WI38 (cell line): ENCODE results near the gene LAMTOR4.

Source experiments
- H3K4me3 ChIP-seq: 2 replicates; pipeline ENCODE4 v1.5.1; 2011; ENCODE audit warnings: low read depth, mild to moderate bottlenecking, control low read depth, low read length
- CTCF ChIP-seq: IDR thresholded peaks from 2 replicates; pipeline ENCODE4 v1.5.1; 2012; ENCODE audit warnings: low read depth, mild to moderate bottlenecking, control low read depth, low read length

LAMTOR4 gene

DNA sequence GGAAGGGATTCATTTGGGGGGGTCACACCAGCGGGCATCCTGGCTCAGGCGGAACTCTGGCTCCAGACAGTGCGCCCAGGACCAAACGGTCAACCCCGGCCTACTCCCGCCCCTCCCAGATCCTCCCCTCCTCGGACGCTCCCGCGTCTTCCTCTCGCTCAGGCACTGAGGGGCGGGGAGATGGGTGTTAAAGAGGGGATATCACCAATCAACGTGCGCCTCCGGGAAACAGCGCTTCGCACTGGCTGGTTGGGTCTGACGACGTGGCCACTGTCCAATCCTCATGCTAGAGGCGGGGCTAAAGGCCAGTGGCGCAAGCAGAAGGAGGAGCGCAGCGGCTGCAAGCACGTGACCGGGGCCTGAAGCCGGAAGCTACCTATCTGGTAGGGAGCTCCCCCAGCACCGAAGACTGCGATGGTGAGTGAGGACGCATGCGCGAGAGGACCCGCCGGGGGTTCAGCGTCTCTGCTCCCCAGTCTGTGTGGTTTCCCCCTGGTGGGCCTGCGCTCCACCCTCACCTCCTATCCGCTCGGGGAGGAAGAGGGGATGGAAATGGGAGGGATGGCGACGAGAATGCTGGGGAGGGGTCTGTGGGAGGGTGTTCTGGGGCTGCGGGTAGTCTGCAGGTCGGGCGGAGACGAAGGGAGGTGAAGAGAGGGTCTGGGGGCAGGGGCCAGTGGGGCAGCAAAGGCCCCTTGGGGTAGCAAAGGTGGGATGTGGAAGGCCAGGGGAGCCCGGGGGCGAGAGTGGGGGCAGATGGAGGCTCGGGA lies at the start of gene LAMTOR4:
Gene LAMTOR4, plus strand, starts transcription at position 360 of the 770 bp plus-strand sequence. Its CDS starts 55 bp downstream, at position 415.
- no peak for TF ChIP-seq CTCF
- peak within 1 kb of the TSS; percentile 72 for H3K4me3 ChIP-seq

- peak overlapping the region; percentile 78 for H3K4me3 ChIP-seq
- TF ChIP-seq CTCF = no peak
Observed at GRCh38 chr7:100099452-100099851, 49.3 kb upstream of the LAMTOR4 start.

GRCh38 chr7:100100420-100101015 lies 48.2 kb upstream of the LAMTOR4 start:
- peak overlapping the region; percentile 78 for H3K4me3 ChIP-seq
- TF ChIP-seq CTCF = no peak

DNA sequence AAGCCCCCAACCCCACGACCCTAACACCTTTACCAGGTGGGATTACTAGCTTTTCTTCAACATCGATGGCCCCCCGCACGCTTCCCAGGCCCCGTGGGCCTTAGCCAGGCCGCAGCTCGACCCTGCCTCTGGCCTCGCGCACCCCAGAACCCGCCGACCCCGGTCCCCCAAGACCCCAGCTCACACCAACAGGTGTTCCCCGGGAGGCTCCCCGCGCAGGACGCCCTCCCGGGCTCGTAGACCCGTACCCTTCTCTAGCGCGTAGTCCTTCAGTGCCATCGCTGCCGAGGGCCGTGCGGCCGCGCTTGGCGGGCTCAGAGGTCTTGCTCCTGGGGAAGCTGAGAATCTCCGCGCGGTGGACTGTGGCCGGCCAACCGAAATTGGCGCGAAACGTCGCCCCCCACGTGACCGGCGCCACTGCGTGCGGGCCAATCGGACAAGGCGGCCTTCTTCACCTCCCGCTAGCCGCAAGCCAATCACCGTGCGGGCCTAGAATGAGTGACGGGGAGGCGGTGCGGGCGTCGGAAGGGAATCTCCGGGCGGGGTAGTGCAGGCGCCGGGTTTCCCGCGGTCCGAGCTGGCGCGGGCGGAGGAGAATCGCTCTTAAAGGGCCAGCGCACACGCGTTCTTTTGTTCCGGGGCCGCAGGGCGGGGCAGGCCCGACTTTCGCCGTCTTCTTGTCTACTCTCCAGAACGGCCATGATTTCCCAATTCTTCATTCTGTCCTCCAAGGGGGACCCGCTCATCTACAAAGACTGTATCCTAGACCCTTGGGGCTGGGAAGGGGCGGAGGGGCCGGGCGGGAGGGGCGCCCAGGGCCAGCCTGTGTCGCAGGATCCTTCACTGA lies 47.5 kb upstream of the LAMTOR4 start, which contains the start of the genes AP4M1 and MCM7:
Gene AP4M1, plus strand, starts transcription at position 628 of the 847 bp plus-strand sequence. Its CDS starts 72 bp downstream, at position 700.
Gene MCM7, minus strand, starts transcription at position 382 of the 847 bp plus-strand sequence. Its CDS starts 103 bp downstream, at position 279.
- H3K4me3 ChIP-seq = peak within 1 kb of the TSS; percentile 78
- no peak for TF ChIP-seq CTCF

GRCh38 chr7:100102950-100103840 lies 45.5 kb upstream of the LAMTOR4 start:
- no peak overlapping the region for H3K4me3 ChIP-seq
- TF ChIP-seq CTCF = no peak

GRCh38 chr7:100105534-100105933 lies 43.2 kb upstream of the LAMTOR4 start:
- no peak for TF ChIP-seq CTCF
- H3K4me3 ChIP-seq = no peak overlapping the region
